ENCODE data around the gene CEBPE. TPM values are rescaled to one million over a fixed set of nuclear protein-coding genes. Genes with fewer than 3 reads are reported as not detected.

CEBPE gene
- total RNA-seq, 4 donors from 2014 or later: not detected

GRCh38 chr14:23089498-23090253 lies 29.4 kb downstream of the CEBPE start:
- Histone ChIP-seq H3K4me3 (no peak overlapping the region), H3K4me1 (peaks cover 4 to 19% (median 6%) of the 10 kb centered on the region in 4 donors), H3K27me3 (no peaks in the 10 kb centered on the region), H3K36me3 (peaks cover 0 to 87% (median 6%) of the 10 kb centered on the region in 3 donors), H3K27ac (no peak overlapping the region), H3K9me3 (no peaks in the 10 kb centered on the region)
- TF ChIP-seq CTCF (IDR thresholded peaks at IDR 0.05) (no peak), POLR2A (IDR thresholded peaks at IDR 0.05) (no peak)
- DNase-seq: no peak

- H3K36me3 ChIP-seq: peaks cover 0 to 100% (median 6%) of the 10 kb centered on the region in 3 donors
- H3K9me3 ChIP-seq: no peaks in the 10 kb centered on the region
- no peaks in the 10 kb centered on the region for H3K27me3 ChIP-seq
- H3K4me1 ChIP-seq: no peaks in the 10 kb centered on the region
- H3K4me3 ChIP-seq: no peak overlapping the region
- peak overlapping the region in 1 of 4 donors; percentile 18 for H3K27ac ChIP-seq
- TF ChIP-seq CTCF (IDR thresholded peaks at IDR 0.05): no peak
- no peak for TF ChIP-seq POLR2A (IDR thresholded peaks at IDR 0.05)
- DNase-seq: no peak
These were observed 32.5 kb downstream of the CEBPE start for GRCh38 chr14:23086565-23086964.

GRCh38 chr14:23085458-23085857 lies 33.6 kb downstream of the CEBPE start:
- no peak for TF ChIP-seq CTCF (IDR thresholded peaks at IDR 0.05)
- TF ChIP-seq POLR2A (IDR thresholded peaks at IDR 0.05): no peak
- no peaks in the 10 kb centered on the region for H3K4me1 ChIP-seq
- peaks cover 0 to 100% (median 6%) of the 10 kb centered on the region in 3 donors for H3K36me3 ChIP-seq
- no peaks in the 10 kb centered on the region for H3K27me3 ChIP-seq
- no peak for DNase-seq
- no peak overlapping the region for H3K27ac ChIP-seq
- no peaks in the 10 kb centered on the region for H3K9me3 ChIP-seq
- H3K4me3 ChIP-seq: no peak overlapping the region

GRCh38 chr14:23080474-23080873 lies 38.6 kb downstream of the CEBPE start:
- TF ChIP-seq CTCF (IDR thresholded peaks at IDR 0.05) (no peak), POLR2A (IDR thresholded peaks at IDR 0.05) (no peak)
- Histone ChIP-seq H3K36me3 (peaks cover 0 to 100% (median 3%) of the 10 kb centered on the region in 3 donors), H3K4me1 (peaks cover 0 to 26% (median 0%) of the 10 kb centered on the region in 4 donors), H3K27me3 (no peaks in the 10 kb centered on the region), H3K9me3 (no peaks in the 10 kb centered on the region), H3K27ac (no peak overlapping the region), H3K4me3 (no peak overlapping the region)
- DNase-seq: no peak

GRCh38 chr14:23079716-23080115 lies 39.3 kb downstream of the CEBPE start:
- Histone ChIP-seq H3K36me3 (peaks cover 0 to 100% (median 3%) of the 10 kb centered on the region in 3 donors), H3K27me3 (no peaks in the 10 kb centered on the region), H3K4me3 (no peak overlapping the region), H3K27ac (peak overlapping the region in 2 of 4 donors; percentile 66 to 72), H3K9me3 (no peaks in the 10 kb centered on the region), H3K4me1 (peaks cover 0 to 26% (median 0%) of the 10 kb centered on the region in 4 donors)
- no peak for TF ChIP-seq POLR2A (IDR thresholded peaks at IDR 0.05)
- no peak for TF ChIP-seq CTCF (IDR thresholded peaks at IDR 0.05)
- no peak for DNase-seq
